ENCODE measurements around the gene TTC9. TPM values are rescaled to one million over a fixed set of nuclear protein-coding genes. Genes with fewer than 3 reads are reported as not detected.
A peak's percentile ranks its signal among the peaks of the same experiment; 100 is the strongest.

TTC9 gene
- total and polyA plus RNA-seq, 11 donors = 0.57 to 3.1 (median 1.5) TPM

- no peaks in the 10 kb centered on the region for H3K27me3 ChIP-seq
- no peak overlapping the region for H3K4me3 ChIP-seq
- H3K36me3 ChIP-seq = no peaks in the 10 kb centered on the region
- no peaks in the 10 kb centered on the region for H3K9me3 ChIP-seq
- ATAC-seq (peak in 1 of 4 donors; percentile 30), DNase-seq (no peak)
- peaks cover 0 to 15% (median 3%) of the 10 kb centered on the region in 12 donors for H3K4me1 ChIP-seq
- 91 to 96% (median 94%) methylated on average over 4 of the region's 4 CpGs for WGBS, 4 donors
- H3K27ac ChIP-seq = no peak overlapping the region
- no peak for TF ChIP-seq CTCF (IDR thresholded peaks at IDR 0.05)
- intact Hi-C loops (cut with DNase I) = no loop called here
Observed at GRCh38 chr14:70649803-70650202, 8.1 kb downstream of the TTC9 start.

- Histone ChIP-seq H3K4me1 (peaks cover 0 to 15% (median 3%) of the 10 kb centered on the region in 12 donors), H3K4me3 (no peak overlapping the region), H3K9me3 (no peaks in the 10 kb centered on the region), H3K36me3 (no peaks in the 10 kb centered on the region), H3K27ac (no peak overlapping the region), H3K27me3 (no peaks in the 10 kb centered on the region)
- TF ChIP-seq CTCF (IDR thresholded peaks at IDR 0.05) (no peak), POLR2A (IDR thresholded peaks at IDR 0.05) (no peak)
- ATAC-seq = no peak
- 94 to 99% (median 96%) methylated on average over 5 of the region's 5 CpGs for WGBS, 4 donors
- no peak for DNase-seq
- intact Hi-C loops (cut with DNase I) = no loop called here
Observed at GRCh38 chr14:70651522-70651921, 9.8 kb downstream of the TTC9 start.

- no peak overlapping the region for H3K27ac ChIP-seq
- H3K4me1 ChIP-seq = peaks cover 0 to 10% (median 2%) of the 10 kb centered on the region in 12 donors
- ATAC-seq = no peak
- TF ChIP-seq CTCF (IDR thresholded peaks at IDR 0.05) (no peak), POLR2A (IDR thresholded peaks at IDR 0.05) (no peak)
- intact Hi-C loops (cut with DNase I) = no loop called here
- H3K9me3 ChIP-seq = no peaks in the 10 kb centered on the region
- H3K4me3 ChIP-seq = no peak overlapping the region
- H3K27me3 ChIP-seq = no peaks in the 10 kb centered on the region
- H3K36me3 ChIP-seq = no peaks in the 10 kb centered on the region
- no peak for DNase-seq
Observed at GRCh38 chr14:70652871-70653270, 11.2 kb downstream of the TTC9 start.

GRCh38 chr14:70653662-70654061 is 11.9 kb downstream of the TTC9 start:
- no peak overlapping the region for H3K27ac ChIP-seq
- intact Hi-C loops (cut with DNase I) = no loop called here
- H3K36me3 ChIP-seq = no peaks in the 10 kb centered on the region
- peaks cover 0 to 5% (median 0%) of the 10 kb centered on the region in 12 donors for H3K4me1 ChIP-seq
- ATAC-seq (no peak), DNase-seq (no peak)
- no peaks in the 10 kb centered on the region for H3K27me3 ChIP-seq
- H3K4me3 ChIP-seq = no peak overlapping the region
- TF ChIP-seq CTCF (IDR thresholded peaks at IDR 0.05) = no peak
- TF ChIP-seq POLR2A (IDR thresholded peaks at IDR 0.05) = no peak
- H3K9me3 ChIP-seq = no peaks in the 10 kb centered on the region
- 44 to 56% (median 52%) methylated on average over 3 of the region's 3 CpGs for WGBS, 4 donors
